Occipital lobe (tissue), 2 donors: ENCODE data around the gene DNM1. TPM values are rescaled to one million over a fixed set of nuclear protein-coding genes. Genes with fewer than 3 reads are reported as not detected.

Experiments
- DNase-seq: peaks from one replicate; lab custom pipeline; 2025; lab: John Stamatoyannopoulos, UW
- total RNA-seq: library from RNA; depleted of rRNA; stranded (reverse); fragments of >200 nt; gene quantifications from one replicate; pipeline ENCODE4 v1.2.3, GENCODE V29; 2014

Gene DNM1
- total RNA-seq, 1 donor from 2014 or later, result 71.7 TPM

- peak; percentile 71 for DNase-seq
Observed at GRCh38 chr9:128249908-128250838, 47.0 kb downstream of the DNM1 start.

- DNase-seq, result no peak
Observed at GRCh38 chr9:128250839-128251731, 47.9 kb downstream of the DNM1 start.

GRCh38 chr9:128251732-128252100 is 48.5 kb downstream of the DNM1 start:
- DNase-seq, result no peak

GRCh38 chr9:128252317-128253139 is 49.3 kb downstream of the DNM1 start:
- no peak for DNase-seq

- DNase-seq, result no peak
Observed at GRCh38 chr9:128253140-128253990, 50.2 kb downstream of the DNM1 start.

GRCh38 chr9:128253991-128254346 is 50.8 kb downstream of the DNM1 start:
- no peak for DNase-seq

GRCh38 chr9:128254362-128254761 is 51.2 kb downstream of the DNM1 start:
- no peak for DNase-seq

GRCh38 chr9:128254855-128255759 is 51.9 kb downstream of the DNM1 start:
- peak; percentile 45 for DNase-seq

GRCh38 chr9:128257086-128257825 is 54.1 kb downstream of the DNM1 start:
- DNase-seq, result no peak

- DNase-seq, result no peak
Observed at GRCh38 chr9:128257907-128258306, 54.7 kb downstream of the DNM1 start.

GRCh38 chr9:128258326-128258725 is 55.1 kb downstream of the DNM1 start:
- no peak for DNase-seq

GRCh38 chr9:128259156-128259555 is 56.0 kb downstream of the DNM1 start:
- no peak for DNase-seq

GRCh38 chr9:128260340-128260739 is 57.2 kb downstream of the DNM1 start:
- DNase-seq, result no peak

GRCh38 chr9:128262687-128263086 is 59.5 kb downstream of the DNM1 start:
- no peak for DNase-seq

- DNase-seq, result no peak
Observed at GRCh38 chr9:128265348-128265847, 62.2 kb downstream of the DNM1 start.

GRCh38 chr9:128266868-128267590 is 63.9 kb downstream of the DNM1 start:
- no peak for DNase-seq

GRCh38 chr9:128271112-128271511 is 67.9 kb downstream of the DNM1 start:
- DNase-seq, result no peak

GRCh38 chr9:128271512-128271911 is 68.3 kb downstream of the DNM1 start:
- DNase-seq, result no peak
